Measurements from ENCODE around the gene RTN4.

The RTN4 gene

DNA sequence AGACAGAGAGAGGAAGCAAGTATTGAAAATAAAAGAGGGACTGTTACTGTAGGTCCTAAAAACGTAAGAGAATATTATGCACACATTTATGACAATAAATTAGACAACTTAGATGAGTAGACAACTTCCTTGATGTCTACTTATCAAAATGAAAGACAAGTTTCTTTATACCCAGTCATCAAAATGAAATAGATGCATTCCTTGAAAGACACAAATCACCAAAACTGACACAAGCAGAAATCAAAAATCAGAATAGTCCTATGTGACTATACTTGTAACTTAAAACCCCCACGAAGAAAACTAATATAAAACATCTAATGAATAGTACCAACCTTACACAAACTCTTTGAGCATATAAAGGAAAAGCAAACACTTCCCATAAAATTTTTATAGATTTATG lies 14.5 kb downstream of the RTN4 start:
- no peak for DNase-seq

DNA sequence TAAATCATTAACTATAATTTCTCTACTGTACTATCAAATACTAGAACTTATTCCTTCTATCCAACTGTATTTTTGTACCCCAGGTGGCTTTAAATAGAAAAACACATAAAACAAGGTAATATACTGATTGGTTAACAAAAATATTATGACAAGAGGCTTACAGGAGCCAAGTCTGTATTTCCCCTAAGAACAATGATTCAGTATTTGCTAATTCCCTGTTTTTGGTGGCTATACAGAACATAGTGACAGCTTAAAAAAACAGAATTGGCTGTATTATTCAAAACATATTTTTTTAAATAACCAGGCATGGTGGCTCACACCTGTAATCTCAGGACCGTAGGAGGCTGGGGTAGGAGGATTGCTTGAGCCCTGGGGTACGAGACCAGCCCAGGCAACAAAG lies 16.3 kb downstream of the RTN4 start:
- DNase-seq, result no peak

DNA sequence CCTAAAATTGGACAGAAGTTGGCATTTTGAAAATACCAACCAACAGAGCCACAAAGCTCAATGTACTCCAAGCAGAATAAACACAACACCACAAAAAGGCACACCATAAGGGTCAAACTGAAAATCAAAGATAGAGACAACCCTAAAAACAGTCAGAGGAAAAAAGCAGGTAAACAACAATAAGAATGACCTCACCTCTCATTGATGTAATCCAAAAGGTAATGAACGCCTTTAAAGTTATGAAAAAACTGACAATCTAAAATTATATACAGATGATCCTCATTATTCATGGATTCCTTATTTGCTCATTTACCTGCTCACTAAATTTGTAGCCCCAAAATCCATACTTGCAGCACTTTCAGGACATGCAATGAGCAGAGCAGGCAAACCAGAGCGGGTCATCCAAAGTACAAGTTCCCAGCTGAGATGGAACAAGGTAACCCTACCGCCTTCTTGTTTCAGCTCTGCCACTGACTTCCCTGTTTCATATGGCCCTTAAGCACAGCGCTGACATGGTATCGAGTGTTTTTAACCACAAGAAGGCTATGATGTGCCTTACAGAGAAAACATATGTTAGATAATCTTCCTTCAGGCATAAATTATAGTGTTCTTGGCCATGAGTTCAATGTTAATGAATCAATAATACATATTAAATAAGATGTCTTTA lies 17.0 kb downstream of the RTN4 start:
- DNase-seq, result no peak

DNA sequence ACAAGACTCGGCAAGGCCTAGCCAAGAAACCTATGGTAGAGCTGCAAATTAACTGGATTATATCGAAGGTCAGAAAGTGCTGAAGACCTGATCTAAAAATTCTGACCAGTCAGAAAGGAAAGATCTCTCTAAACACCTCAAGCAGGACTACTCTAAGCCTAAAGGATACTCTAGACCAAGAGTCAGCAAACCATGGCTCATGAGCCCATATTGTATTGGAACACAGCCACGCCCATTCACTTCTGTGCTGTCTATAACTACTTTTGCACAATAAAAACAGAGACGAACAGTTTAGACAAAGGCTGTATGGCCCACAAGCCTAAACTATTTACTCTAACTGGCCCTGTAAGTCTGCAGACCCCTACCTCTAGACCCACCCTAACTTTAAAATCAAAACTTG lies 18.7 kb downstream of the RTN4 start:
- no peak for DNase-seq

DNA sequence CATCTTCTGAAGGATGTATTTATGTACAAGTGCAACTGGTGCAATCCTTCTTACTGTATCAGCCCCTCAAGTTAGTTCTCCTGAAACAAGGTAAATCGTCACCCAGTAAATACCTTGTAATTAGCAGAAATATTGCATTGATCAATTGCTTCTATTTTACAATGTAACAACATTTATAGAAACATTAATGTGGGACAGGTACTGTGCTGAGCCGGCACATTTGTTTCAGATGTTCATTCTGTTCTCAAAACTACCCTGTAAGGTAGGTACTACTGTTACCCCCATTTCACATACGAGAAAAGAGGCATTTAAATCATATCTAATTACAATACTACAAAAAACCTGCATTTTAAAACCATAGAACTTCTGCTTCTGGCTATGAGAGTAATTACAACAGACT lies 19.5 kb downstream of the RTN4 start:
- DNase-seq, result no peak

DNA sequence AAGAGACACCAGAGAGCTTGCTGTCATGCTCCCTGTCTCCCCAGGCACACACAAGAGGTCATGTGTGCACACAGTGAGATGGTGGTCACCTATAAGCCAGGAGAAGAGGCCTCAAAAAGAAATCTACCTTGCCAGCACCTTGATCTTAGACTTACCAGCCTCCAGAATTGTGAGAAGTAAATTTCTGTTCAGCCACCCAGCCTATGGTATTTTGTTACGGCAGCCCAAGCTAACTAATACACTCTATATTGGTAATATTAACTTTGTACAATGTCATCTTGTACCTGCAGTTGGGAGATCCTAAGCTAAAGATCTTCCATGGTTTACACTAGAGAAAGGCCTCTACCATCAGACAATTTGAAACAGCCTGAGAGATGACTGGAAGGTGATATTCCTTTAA lies 21.2 kb downstream of the RTN4 start:
- no peak for DNase-seq

DNA sequence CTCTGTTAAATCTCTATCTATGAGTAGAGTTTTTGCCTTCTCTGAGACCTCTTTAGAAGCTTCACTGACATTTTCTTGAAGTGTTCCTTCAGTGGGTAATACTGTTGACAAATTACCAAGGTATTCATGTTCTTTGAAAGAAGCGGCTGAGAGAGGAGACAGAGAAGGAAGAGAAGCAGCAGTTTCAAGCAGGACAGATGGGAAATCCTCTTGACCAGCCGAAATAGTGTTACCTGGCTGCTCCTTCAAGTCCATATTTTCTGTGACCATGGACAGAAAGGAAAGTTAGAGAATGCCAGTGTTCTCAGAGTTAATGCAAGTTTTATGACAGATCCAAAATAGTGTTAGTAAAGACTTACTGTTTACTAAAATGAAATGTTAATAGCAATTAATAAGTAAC lies 23.0 kb downstream of the RTN4 start:
- DNase-seq, result no peak

DNA sequence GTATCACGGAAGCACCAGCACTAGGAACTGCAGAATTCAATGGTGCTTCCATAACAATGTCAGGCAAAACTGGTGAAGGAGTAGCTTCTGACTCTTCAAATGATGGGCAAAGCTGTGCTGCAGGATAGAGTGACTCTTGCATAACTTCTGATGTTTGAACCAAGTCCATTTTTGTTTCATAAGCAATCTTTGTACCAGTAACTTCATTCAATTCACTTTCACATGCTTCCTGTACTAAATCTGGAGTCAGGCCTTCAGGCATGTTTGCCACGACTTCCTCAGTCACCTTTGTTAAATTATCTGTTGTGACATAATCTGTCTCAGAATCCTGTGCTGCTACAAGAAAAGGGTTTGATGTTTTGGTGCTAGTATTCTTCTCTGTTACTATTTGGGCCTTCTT lies 24.0 kb downstream of the RTN4 start:
- DNase-seq, result no peak

DNA sequence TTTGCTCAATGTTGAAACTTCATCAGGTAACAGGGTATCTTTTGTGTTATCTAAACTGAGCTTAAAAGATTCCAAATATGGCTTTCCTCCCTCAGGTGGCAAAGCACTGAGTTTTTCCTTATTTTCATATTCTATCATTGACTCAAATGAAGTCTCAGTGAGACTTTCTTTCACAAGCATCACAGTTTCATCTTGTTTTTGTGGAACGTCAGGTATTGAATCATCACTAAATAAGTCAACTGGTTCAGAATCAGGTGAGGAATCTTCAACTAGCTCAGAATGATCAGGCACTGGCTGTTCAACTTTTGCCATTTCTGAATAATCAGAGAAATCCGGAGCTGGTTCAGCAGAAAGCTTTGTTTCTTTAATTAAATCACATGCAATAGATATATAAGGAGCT lies 24.6 kb downstream of the RTN4 start:
- DNase-seq, result no peak

DNA sequence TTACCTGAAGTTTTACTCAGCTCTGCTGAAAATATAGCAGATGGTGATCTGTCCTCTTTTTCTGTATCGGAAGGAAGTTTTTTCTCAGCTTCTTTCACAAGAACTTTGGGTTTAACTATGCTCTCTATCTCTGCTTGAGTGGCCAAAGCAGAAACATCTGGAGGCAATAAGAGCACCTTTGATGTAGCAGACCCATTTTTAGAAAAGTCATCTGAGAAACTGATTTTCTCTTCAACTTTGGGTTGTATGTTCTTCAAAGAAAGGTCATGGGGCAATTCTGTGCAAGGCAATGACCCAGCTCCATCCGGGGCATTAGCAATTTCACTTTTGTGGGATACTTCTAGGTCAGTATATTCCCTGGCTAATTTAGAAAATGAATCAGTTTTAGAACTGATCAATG lies 25.2 kb downstream of the RTN4 start:
- no peak for DNase-seq

DNA sequence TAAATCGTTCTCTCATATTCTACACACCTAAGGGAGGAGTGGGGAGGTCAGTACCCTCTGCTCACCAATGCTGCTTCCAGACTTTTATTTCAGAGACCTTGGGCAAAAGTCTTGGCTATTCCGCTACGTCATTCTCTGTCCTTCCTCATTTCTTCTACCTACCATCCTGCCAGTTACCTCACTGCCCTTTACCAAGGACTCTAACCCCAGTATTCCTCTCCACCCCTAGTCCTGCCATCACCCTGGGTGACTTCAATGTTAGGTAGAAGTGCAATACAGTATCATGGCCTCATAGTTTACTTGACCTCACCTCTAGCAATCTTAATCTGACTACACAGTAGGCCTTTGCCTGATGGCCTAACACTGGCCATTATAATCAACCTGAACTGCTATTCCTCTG lies 27.8 kb downstream of the RTN4 start:
- DNase-seq, result no peak

DNA sequence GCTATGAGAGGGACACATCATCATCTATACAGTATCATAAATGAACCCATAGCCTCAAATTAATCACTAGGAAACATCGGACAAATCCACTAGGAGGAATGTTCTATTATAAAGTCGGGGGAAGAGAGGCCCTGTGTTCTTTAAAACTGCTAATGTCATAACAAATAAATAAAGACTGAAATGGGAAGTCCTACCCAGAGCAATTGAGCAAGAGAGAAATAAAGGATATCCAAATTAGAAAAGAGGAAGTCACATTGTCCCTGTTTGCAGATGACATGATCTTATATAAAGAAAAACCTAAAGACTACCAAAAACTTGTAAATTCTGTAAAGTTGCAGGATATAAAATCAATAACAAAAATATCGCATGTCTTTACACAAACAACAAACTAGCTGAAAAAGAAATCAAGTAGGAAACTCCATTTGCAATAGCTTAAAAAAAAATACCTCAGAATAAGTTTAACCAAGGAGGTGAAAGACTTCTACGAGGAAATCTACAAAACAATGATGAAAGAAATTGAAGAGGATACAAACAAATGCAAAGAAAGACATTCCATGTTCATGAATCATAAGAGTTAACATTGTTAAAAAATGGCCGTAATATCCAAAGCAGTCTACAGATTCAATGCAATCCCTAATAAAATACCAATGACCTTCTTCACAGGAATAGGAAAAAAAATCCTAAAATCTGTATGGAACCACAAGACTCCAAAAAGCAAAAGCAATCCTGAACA lies 30.6 kb downstream of the RTN4 start:
- no peak for DNase-seq

DNA sequence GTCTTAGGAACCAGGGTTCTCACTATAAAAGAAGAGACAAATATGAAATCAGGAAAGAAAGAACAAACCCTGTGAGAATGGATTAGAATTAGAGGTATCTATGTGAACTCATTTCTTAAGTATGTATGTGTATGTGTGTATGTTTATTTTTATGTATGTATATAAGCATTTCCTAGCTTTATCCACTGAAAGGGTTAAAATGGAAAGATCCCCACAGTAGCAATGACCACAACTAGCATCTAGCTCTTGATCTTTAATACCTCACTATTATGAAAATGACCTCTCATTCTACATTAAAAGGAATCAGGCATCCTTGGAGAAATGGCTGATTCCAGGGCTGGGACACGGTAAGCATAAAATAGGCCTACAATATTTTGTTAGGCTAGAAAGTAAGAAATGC lies 31.6 kb downstream of the RTN4 start:
- no peak for DNase-seq

DNA sequence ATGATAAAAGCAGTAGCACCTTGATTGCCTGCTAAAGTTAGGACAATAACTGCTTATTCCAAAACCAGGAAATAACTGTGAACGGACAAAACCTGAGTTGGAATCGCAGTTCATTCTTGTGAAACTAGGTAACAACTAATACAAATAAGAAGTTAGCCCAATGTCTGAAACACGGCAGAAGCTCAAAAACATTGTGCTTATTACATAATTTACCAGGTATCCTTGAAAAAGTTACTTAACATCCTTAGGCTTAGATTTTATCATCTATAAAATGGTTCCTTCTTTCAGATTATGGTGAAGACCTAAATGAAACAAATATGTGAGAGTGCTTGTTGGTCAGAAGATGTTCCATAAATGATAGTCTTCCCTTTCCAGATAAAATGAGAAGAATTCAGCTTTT lies 32.4 kb downstream of the RTN4 start:
- no peak for DNase-seq

DNA sequence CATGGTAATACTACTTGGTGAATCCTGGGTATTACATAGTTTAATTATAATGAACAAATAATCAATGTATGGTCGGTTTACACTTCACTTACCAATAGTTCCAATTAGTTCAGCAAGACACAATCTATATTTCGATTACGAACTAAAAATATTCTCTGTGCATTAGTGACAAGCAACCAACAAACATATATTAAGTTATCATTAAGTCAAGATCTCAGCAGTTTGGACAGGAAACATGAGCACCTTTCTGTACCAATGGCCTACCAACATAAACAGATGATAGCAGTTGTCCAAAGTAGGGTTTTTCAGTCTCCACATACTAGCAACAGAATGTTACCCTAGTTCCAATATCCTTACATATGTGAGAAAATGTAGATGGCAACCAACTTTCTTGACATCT lies 32.8 kb downstream of the RTN4 start:
- DNase-seq, result no peak

DNA sequence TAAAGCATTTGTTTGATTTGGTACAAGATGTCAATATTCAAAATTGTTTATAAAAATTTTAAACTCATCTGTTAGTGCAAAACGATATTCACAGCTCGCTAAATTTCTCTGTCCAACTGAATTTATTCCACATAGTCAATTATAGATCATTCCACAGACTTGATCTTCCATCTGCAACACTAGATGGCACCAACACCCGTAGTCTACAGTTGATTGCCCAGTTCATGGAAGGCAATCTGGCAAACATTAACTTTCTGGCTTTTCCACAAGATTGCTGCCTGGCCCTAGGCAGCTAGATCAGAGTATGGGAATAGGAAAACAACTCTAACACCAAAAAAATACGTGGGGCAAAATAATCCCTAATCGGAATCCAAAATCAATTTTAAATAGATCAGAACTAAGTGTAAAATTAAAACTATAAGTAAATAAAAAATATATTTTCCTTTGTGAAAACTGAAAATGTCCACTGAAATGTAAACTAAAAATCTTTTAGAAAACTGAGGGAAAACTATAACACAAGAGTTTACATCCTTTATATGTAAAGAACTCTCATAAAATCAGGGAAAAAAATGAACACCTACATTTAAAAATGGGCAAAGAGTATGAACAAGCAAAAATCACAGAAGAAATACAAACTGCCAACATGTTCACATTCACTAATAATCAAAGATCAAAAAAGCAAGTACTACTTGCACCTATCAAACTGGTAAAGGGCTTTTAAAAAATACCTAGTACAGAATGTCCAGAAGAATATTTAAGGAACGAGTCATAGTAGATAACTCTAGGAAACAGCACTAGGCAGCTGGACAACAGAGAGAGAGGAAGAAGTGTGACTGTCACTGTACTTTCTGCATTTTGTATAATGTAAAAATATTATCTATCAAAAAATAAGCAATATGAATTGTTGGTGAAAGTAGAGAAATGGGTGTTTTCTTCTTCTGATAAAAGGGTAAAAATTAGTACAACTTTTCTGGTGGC lies 35.0 kb downstream of the RTN4 start:
- DNase-seq, result no peak

DNA sequence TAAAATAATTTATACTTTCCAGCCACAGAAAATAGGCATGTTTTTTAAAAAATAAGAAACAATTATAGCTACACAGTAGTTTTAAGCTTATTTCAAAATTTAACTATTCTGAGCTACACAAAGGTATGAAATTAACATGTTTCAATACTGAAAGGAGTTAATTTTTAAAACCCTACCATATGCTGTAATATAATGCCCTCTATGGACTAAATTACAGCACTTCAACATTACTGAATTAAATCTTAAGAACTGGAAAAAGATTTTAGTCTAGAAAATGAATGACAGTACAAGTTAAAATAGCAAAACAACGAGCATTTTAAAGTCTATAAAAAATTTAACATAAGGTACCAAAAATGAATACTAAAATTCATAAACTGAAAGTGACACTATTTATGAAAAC lies 36.3 kb downstream of the RTN4 start:
- no peak for DNase-seq

DNA sequence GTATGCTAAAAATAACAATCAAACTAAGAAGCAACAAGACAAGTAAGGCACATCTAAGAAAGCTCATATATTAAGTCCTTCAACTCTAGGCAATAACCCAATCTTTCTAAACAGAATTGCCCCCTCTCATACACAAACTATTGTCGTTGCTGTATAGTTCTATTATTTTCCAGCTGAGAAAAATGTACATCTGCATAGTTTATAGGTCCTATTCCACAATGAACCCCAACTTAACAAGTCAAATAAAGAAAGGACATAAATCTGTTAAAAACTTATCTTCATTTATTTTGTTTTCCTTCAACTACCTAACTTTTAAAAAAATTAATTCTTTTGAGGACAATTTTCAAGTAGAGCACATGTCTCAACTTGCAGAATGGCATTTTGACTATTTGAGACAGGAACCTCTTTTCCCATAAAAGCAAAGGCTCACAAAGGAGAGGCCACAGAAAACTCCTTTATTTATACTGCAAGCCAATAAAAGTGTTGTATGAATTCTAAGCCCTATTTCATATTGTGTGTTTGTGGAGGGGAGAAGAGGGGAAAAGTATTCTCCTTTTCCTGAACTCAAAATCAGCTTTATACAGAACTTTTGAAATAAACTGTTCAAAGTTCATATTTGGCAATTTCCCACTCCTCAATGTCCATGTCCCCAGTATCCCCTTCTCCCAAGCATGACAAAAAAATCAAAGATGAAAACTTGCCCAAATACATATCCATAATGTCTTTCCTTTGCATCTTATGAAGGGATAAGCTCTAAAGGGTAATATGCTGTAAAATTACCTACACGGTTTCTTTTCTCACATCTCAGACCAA lies 37.4 kb downstream of the RTN4 start:
- no peak for DNase-seq

DNA sequence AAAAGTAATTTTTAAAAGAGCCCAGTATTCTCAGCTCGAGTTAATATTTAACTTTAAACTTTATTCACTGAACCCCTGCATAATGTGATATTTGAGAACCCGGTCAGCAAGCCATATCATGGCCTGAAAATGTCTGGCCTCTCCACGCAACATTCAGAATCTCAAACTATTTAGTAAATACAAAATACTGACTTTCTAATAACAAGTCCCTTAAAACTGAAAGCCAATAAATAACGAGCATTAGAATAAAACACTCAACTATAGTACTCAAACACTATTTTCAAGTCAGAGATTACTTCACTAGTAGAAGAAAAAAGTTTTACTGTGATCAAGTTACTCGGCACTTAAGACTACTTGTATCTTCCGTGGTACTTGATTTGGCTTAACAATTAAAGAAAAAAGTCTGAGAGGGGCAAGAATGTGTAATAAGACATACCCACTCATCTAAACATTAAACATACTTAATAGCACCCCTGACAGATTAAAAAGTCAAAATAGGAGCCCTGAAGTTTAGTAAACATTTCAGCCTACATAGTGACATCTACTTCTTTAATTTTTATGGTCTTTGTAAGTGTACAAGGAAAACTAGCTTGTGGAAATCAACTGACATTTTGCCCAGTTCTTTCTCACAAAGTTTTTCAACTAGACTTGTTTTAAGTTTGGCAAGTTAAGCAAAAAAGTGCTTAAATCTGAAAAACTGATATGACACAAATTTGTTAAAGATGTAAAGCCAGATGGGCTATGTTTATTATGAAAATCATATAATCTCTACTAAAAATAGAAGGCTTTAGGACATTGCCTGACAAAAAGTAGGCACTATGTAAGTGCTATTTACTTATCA lies 38.2 kb downstream of the RTN4 start:
- no peak for DNase-seq

DNA sequence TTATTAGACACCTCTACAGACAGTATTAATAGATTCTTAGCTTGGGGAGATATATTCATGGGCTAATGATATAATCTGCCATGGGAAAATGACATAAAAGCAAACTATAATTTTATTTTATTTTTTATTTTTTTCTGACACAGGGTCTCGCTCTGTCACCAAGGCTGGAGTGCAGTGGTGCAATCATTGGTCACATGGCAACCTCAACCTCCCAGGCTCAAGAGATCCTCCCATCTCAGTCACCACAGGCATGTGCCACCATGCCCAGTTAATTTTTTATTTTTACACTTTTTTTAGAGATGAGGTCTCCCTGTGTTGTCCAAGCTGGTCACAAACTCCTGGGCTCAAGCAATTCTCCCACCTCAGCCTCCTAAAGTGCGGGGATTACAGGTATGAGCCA lies 39.3 kb downstream of the RTN4 start:
- no peak for DNase-seq

DNA sequence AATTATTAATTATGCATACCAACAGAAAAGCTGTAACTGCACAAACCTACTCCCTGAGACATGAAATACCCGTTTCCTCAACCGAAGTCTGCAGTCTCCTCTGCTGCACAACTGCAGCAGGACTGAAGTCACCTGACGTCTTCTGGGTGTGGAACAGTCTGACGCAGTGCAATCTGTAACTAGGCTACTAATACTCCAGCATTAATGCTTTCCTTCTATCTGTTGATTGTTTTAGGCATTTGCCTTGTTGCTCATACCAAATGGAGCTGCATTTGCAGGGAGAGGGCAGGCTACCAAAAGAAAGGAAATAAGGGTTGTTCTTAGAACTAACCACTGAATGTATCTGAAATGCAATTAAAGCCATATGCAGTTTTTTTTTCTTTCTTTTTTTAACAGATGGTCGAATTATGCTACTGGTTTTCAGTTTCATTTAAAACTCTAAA lies 40.1 kb downstream of the RTN4 start:
- no peak for DNase-seq
